Endothelial cell (in vitro differentiated cells): ENCODE results near the gene TRAPPC10. TPM values are rescaled to one million over a fixed set of nuclear protein-coding genes. Genes with fewer than 3 reads are reported as not detected.

ENCODE experiments used
- DNase-seq: peaks from one replicate; pipeline ENCODE4 v3.0.0; 2021; ENCODE audit warnings: low spot score
- H3K27ac Mint-ChIP-seq: one replicate; pipeline ENCODE4 v1.8.0; 2021; ENCODE audit warnings: mixed read lengths, inconsistent platforms; ENCODE audit not compliant: unreplicated experiment
- H3K27me3 Mint-ChIP-seq: one replicate; pipeline ENCODE4 v1.8.0; 2021; ENCODE audit warnings: mild to moderate bottlenecking, moderate library complexity, mixed read lengths, inconsistent platforms; ENCODE audit not compliant: unreplicated experiment
- H3K36me3 Mint-ChIP-seq: one replicate; pipeline ENCODE4 v1.8.0; 2021; ENCODE audit warnings: mild to moderate bottlenecking, low read depth, mixed read lengths, inconsistent platforms; ENCODE audit not compliant: unreplicated experiment
- H3K4me1 Mint-ChIP-seq: one replicate; pipeline ENCODE4 v1.8.0; 2021; ENCODE audit warnings: mild to moderate bottlenecking, mixed read lengths, inconsistent platforms; ENCODE audit not compliant: unreplicated experiment
- H3K4me3 Mint-ChIP-seq: one replicate; pipeline ENCODE4 v1.8.0; 2021; ENCODE audit warnings: mild to moderate bottlenecking, mixed read lengths, inconsistent platforms; ENCODE audit not compliant: unreplicated experiment
- H3K9me3 Mint-ChIP-seq: one replicate; pipeline ENCODE4 v1.8.0; 2021; ENCODE audit warnings: mixed read lengths, inconsistent platforms; ENCODE audit not compliant: unreplicated experiment
- CTCF ChIP-seq: fragments of 200-600 bp; sonication (generic); IDR thresholded peaks from one replicate; pipeline ENCODE4 v1.5.0; 2021; ENCODE audit warnings: antibody characterized with exemption; ENCODE audit not compliant: unreplicated experiment
- total RNA-seq: library from RNA; stranded (reverse); fragmentation: NEBNext Ultra II Directional; extraction: Animal tissue kit (Norgen Biotek cat#: 25700); gene quantifications from one replicate; pipeline ENCODE4 v1.2.1, GENCODE V29; 2021; ENCODE audit not compliant: unreplicated experiment

Gene TRAPPC10
- total RNA-seq, 1 donor from 2014 or later: 28.4 TPM

- Mint-ChIP-seq H3K9me3 (no peaks in the 10 kb centered on the region), H3K36me3 (peaks cover 5% of the 10 kb centered on the region), H3K4me1 (peaks cover 27% of the 10 kb centered on the region), H3K27me3 (peaks cover 7% of the 10 kb centered on the region), H3K27ac (peak overlapping the region; percentile 84), H3K4me3 (peak overlapping the region; percentile 94)
- TF ChIP-seq CTCF: no peak
- peak; percentile 20 for DNase-seq
Observed at GRCh38 chr21:44013380-44014088, 1.4 kb downstream of the TRAPPC10 start.

GRCh38 chr21:44017601-44018000, 5.5 kb downstream of the TRAPPC10 start:
- TF ChIP-seq CTCF: no peak
- peaks cover 5% of the 10 kb centered on the region for H3K27me3 Mint-ChIP-seq
- no peaks in the 10 kb centered on the region for H3K9me3 Mint-ChIP-seq
- peaks cover 28% of the 10 kb centered on the region for H3K4me1 Mint-ChIP-seq
- peaks cover 5% of the 10 kb centered on the region for H3K36me3 Mint-ChIP-seq
- DNase-seq: no peak
- H3K27ac Mint-ChIP-seq: no peak overlapping the region
- no peak overlapping the region for H3K4me3 Mint-ChIP-seq

- H3K27ac Mint-ChIP-seq: no peak overlapping the region
- peaks cover 3% of the 10 kb centered on the region for H3K36me3 Mint-ChIP-seq
- TF ChIP-seq CTCF: no peak
- DNase-seq: no peak
- H3K4me1 Mint-ChIP-seq: peaks cover 25% of the 10 kb centered on the region
- peaks cover 4% of the 10 kb centered on the region for H3K27me3 Mint-ChIP-seq
- no peaks in the 10 kb centered on the region for H3K9me3 Mint-ChIP-seq
- no peak overlapping the region for H3K4me3 Mint-ChIP-seq
Observed at GRCh38 chr21:44018127-44018526, 6.0 kb downstream of the TRAPPC10 start.

- DNase-seq: no peak
- no peak overlapping the region for H3K4me3 Mint-ChIP-seq
- H3K27ac Mint-ChIP-seq: no peak overlapping the region
- no peaks in the 10 kb centered on the region for H3K9me3 Mint-ChIP-seq
- TF ChIP-seq CTCF: no peak
- peaks cover 17% of the 10 kb centered on the region for H3K4me1 Mint-ChIP-seq
- H3K27me3 Mint-ChIP-seq: peaks cover 1% of the 10 kb centered on the region
- H3K36me3 Mint-ChIP-seq: no peaks in the 10 kb centered on the region
Observed at GRCh38 chr21:44018813-44019567, 6.9 kb downstream of the TRAPPC10 start.

- H3K9me3 Mint-ChIP-seq: no peaks in the 10 kb centered on the region
- no peak for DNase-seq
- no peak for TF ChIP-seq CTCF
- H3K4me3 Mint-ChIP-seq: no peak overlapping the region
- peaks cover 1% of the 10 kb centered on the region for H3K27me3 Mint-ChIP-seq
- H3K27ac Mint-ChIP-seq: no peak overlapping the region
- peaks cover 12% of the 10 kb centered on the region for H3K4me1 Mint-ChIP-seq
- no peaks in the 10 kb centered on the region for H3K36me3 Mint-ChIP-seq
Observed at GRCh38 chr21:44019568-44019958, 7.5 kb downstream of the TRAPPC10 start.
